ENCODE results near the gene GARIN5A.

GRCh38 chr19:50447053-50447452 lies 29.6 kb downstream of the GARIN5A start:
- TF ChIP-seq CTCF (IDR thresholded peaks at IDR 0.05) (no peak), POLR2A (IDR thresholded peaks at IDR 0.05) (no peak)
